SK-N-SH (cell line): ENCODE measurements around the gene UBE3B. TPM values are rescaled to one million over a fixed set of nuclear protein-coding genes. Genes with fewer than 3 reads are reported as not detected.

Experiments
- CTCF ChIA-PET: fragments of 300-600, 350-600 bp; formaldehyde crosslinking; extraction: SDS; loops from one replicate; lab custom pipeline; 2021; lab: Yijun Ruan, JAX
- POLR2A ChIA-PET: fragments of 350-600 bp; sonication (Branson Sonifier 250); formaldehyde crosslinking; extraction: SDS; loops from one replicate; lab custom pipeline; 2020; ENCODE audit warnings: antibody characterized with exemption, inconsistent platforms; lab: Yijun Ruan, JAX
- DNase-seq: peaks from one replicate; pipeline ENCODE4 v3.0.0; 2012
- H2AFZ ChIP-seq: fragments of 200-600 bp; sonication (generic); 2 replicates; pipeline ENCODE4 v1.8.1; 2016; ENCODE audit warnings: antibody characterized with exemption, mild to moderate bottlenecking, low read depth
- H3F3A ChIP-seq: fragments of 200-600 bp; sonication (generic); replicated peaks from 2 replicates; pipeline ENCODE3; 2016; ENCODE audit warnings: antibody characterized with exemption, mild to moderate bottlenecking; ENCODE audit not compliant: insufficient read depth
- H3K27ac ChIP-seq, 2 experiments: fragments of 200-500 bp in 1 of 2; fragments of 200-600 bp in 1 of 2; sonication (Bioruptor generic) in 1 of 2; sonication (generic), shearing (Covaris generic) in 1 of 2; 2 replicates each; pipeline versions ENCODE4 v1.5.1 to v1.6.1; 2014 to 2016; ENCODE audit warnings: low read depth in 2 of 2, inconsistent platforms in 1 of 2, low read length in 1 of 2, mild to moderate bottlenecking in 1 of 2, mixed read lengths in 1 of 2
- H3K27me3 ChIP-seq: fragments of 200-600 bp; sonication (generic), shearing (Covaris generic); 2 replicates; pipeline ENCODE4 v1.6.1; 2016; ENCODE audit warnings: mixed run types; ENCODE audit not compliant: insufficient read depth
- H3K36me3 ChIP-seq, 2 experiments: fragments of 200-500 bp in 1 of 2; fragments of 200-600 bp in 1 of 2; sonication (Bioruptor generic) in 1 of 2; sonication (generic) in 1 of 2; replicated peaks in 1 of 2; 2 replicates each; pipeline versions ENCODE3 to v1.5.1; 2014 to 2016; ENCODE audit warnings: low read length in 1 of 2, mild to moderate bottlenecking in 1 of 2; ENCODE audit not compliant: insufficient read depth in 2 of 2, control insufficient read depth in 1 of 2
- H3K4me1 ChIP-seq, 2 experiments: fragments of 200-500 bp in 1 of 2; fragments of 200-600 bp in 1 of 2; sonication (Bioruptor generic) in 1 of 2; sonication (generic), shearing (Covaris generic) in 1 of 2; 2 replicates each; pipeline versions ENCODE4 v1.5.1 to v1.6.1; 2014 to 2016; ENCODE audit warnings: low read depth in 1 of 2, low read length in 1 of 2, mixed run types in 1 of 2; ENCODE audit not compliant: insufficient read depth in 2 of 2, control insufficient read depth in 1 of 2
- H3K4me2 ChIP-seq: fragments of 200-600 bp; sonication (generic), shearing (Covaris generic); 2 replicates; pipeline ENCODE4 v1.6.1; 2017; ENCODE audit warnings: mixed run types
- H3K4me3 ChIP-seq, 2 experiments: fragments of 200-500 bp in 1 of 2; fragments of 200-600 bp in 1 of 2; sonication (Bioruptor generic) in 1 of 2; sonication (generic), shearing (Covaris generic) in 1 of 2; 2 replicates each; pipeline versions ENCODE4 v1.5.1 to v1.8.1; 2014 to 2016; ENCODE audit warnings: low read depth in 2 of 2, inconsistent platforms in 1 of 2, low read length in 1 of 2, mild to moderate bottlenecking in 1 of 2, mixed read lengths in 1 of 2, moderate library complexity in 1 of 2
- H3K79me2 ChIP-seq: fragments of 200-600 bp; sonication (generic); 2 replicates; pipeline ENCODE4 v1.8.1; 2017; ENCODE audit warnings: mild to moderate bottlenecking; ENCODE audit not compliant: insufficient read depth
- H3K9ac ChIP-seq: fragments of 200-600 bp; sonication (generic); 2 replicates; pipeline ENCODE4 v1.6.1; 2017; ENCODE audit warnings: mixed run types
- H3K9me2 ChIP-seq: fragments of 200-600 bp; sonication (generic); 2 replicates; pipeline ENCODE4 v1.6.1; 2017; ENCODE audit warnings: mixed run types
- H3K9me3 ChIP-seq: fragments of 200-600 bp; sonication (generic); 2 replicates; pipeline ENCODE4 v1.6.1; 2017; ENCODE audit warnings: mixed run types, mild to moderate bottlenecking, moderate library complexity
- H4K20me1 ChIP-seq: fragments of 200-600 bp; sonication (generic); 2 replicates; pipeline ENCODE4 v1.6.1; 2017; ENCODE audit warnings: mild to moderate bottlenecking, mixed run types; ENCODE audit not compliant: insufficient read depth
- ELF1 ChIP-seq: IDR thresholded peaks from 2 replicates; pipeline ENCODE4 v1.4.0; 2012
- EZH2phosphoT487 ChIP-seq: fragments of 200-600 bp; sonication (generic); IDR thresholded peaks from 2 replicates; pipeline ENCODE4 v1.6.1; 2017; ENCODE audit warnings: low read depth, mixed run types, mild to moderate bottlenecking, antibody characterized with exemption, moderate library complexity, borderline replicate concordance
- FOSL2 ChIP-seq: IDR thresholded peaks from 2 replicates; pipeline ENCODE4 v1.4.0; 2012; ENCODE audit warnings: low read depth, mild to moderate bottlenecking, moderate library complexity, borderline replicate concordance
- FOXJ3 ChIP-seq: sonication (generic); formaldehyde crosslinking; IDR thresholded peaks from 2 replicates; pipeline ENCODE4 v1.5.1; 2020; ENCODE audit warnings: mild to moderate bottlenecking, missing genetic modification reagents
- MAX ChIP-seq: IDR thresholded peaks from 2 replicates; pipeline ENCODE4 v1.4.0; 2012; ENCODE audit warnings: low read depth
- PBX3 ChIP-seq: IDR thresholded peaks from 2 replicates; pipeline ENCODE4; 2012
- RAD21 ChIP-seq: IDR thresholded peaks from 2 replicates; pipeline ENCODE4 v1.6.1; 2012; ENCODE audit warnings: mild to moderate bottlenecking, low read length
- REST ChIP-seq: IDR thresholded peaks from 2 replicates; pipeline ENCODE4 v1.6.1; 2012; ENCODE audit warnings: mild to moderate bottlenecking, low read depth, low read length, moderate library complexity
- RXRA ChIP-seq: IDR thresholded peaks from 2 replicates; pipeline ENCODE4 v1.4.0; 2012; ENCODE audit warnings: low read depth, mild to moderate bottlenecking, borderline replicate concordance
- SIN3A ChIP-seq: IDR thresholded peaks from 2 replicates; pipeline ENCODE4 v1.6.1; 2012; ENCODE audit warnings: low read depth, mild to moderate bottlenecking, low read length, moderate library complexity, borderline replicate concordance
- TAF1 ChIP-seq: IDR thresholded peaks from 2 replicates; pipeline ENCODE4 v1.6.1; 2012; ENCODE audit warnings: low read depth, mild to moderate bottlenecking, low read length, moderate library complexity, borderline replicate concordance
- USF1 ChIP-seq: IDR thresholded peaks from 2 replicates; pipeline ENCODE4 v1.4.0; 2012; ENCODE audit warnings: low read depth, borderline replicate concordance
- USF2 ChIP-seq: fragments of 150-350 bp; IDR thresholded peaks from 2 replicates; pipeline ENCODE4 v1.6.1; 2017; ENCODE audit warnings: antibody characterized with exemption, low read length, low read depth, borderline replicate concordance
- ZBTB33 ChIP-seq: IDR thresholded peaks from 2 replicates; pipeline ENCODE4 v1.4.0; 2012; ENCODE audit warnings: low read depth, borderline replicate concordance
- WGBS: methylation state at CpG from one replicate; pipeline ENCODE4 v1.1.6; 2017; ENCODE audit warnings: low lambda C conversion rate; 5-methylcytosine and 5-hydroxymethylcytosine counted together
- polyA plus RNA-seq, 3 experiments: library from polyadenylated mRNA; depleted of rRNA; stranded (reverse); fragments of >200 nt; gene quantifications; 2 replicates each; pipeline ENCODE4 v1.2.3, GENCODE V29; 2012

The UBE3B gene
- polyA plus RNA-seq, 1 of the 3 experiments (the other 2 are of a cell fraction): 28.6 TPM

- Histone ChIP-seq H2AFZ (no peak overlapping the region), H3K4me2 (no peak overlapping the region), H3K27ac (no peak overlapping the region), H3K9ac (no peak overlapping the region), H3K79me2 (no peaks in the 10 kb centered on the region), H3K36me3 (peaks cover 16 to 77% of the 10 kb centered on the region in 2 experiments), H4K20me1 (no peaks in the 10 kb centered on the region), H3K4me3 (no peak overlapping the region), H3K9me3 (no peaks in the 10 kb centered on the region), H3F3A (peaks cover 7% of the 10 kb centered on the region), H3K27me3 (no peaks in the 10 kb centered on the region), H3K9me2 (no peaks in the 10 kb centered on the region)
- POLR2A ChIA-PET: no interaction called here
- DNase-seq: no peak
- 94% methylated on average over 4 of the region's 4 CpGs for WGBS
- CTCF ChIA-PET: no interaction called here
- TF ChIP-seq MAX (no peak), ELF1 (no peak), RAD21 (no peak), TAF1 (no peak), EZH2phosphoT487 (no peak), USF2 (no peak), SIN3A (no peak), FOXJ3 (CRISPR knock-in tag) (no peak), FOSL2 (no peak), RXRA (no peak), ZBTB33 (no peak), USF1 (no peak)
- TF ChIP-seq, all 33 proteins: peak for 0
- H3K4me1 ChIP-seq: peaks cover 1 to 4% of the 10 kb centered on the region in 2 experiments; a peak in 3 of 4 replicates
Measured at GRCh38 chr12:109513977-109514376, 36.5 kb downstream of the UBE3B start.

GRCh38 chr12:109517619-109518018 lies 40.2 kb downstream of the UBE3B start:
- 58% methylated on average over 4 of the region's 6 CpGs for WGBS
- DNase-seq: no peak
- H2AFZ ChIP-seq: no peak overlapping the region
- no peaks in the 10 kb centered on the region for H3K27me3 ChIP-seq
- H3K27ac ChIP-seq: no peak overlapping the region
- H3K79me2 ChIP-seq: no peaks in the 10 kb centered on the region
- ChIA-PET POLR2A (interaction anchor here (0.5 kb wide), 1 partner anchor 39 kb away, joined by 4 read pairs; no protein-coding TSS in a partner anchor), CTCF (interaction anchor here (0.7 to 10.5 kb wide), 17 partner anchors 12 to 328 kb away, joined by 3 to 173 read pairs (median 6); partner anchors contain the start of gene FAM222A)
- no peaks in the 10 kb centered on the region for H4K20me1 ChIP-seq
- peaks cover 7% of the 10 kb centered on the region for H3F3A ChIP-seq
- H3K9me3 ChIP-seq: no peaks in the 10 kb centered on the region
- no peak overlapping the region for H3K4me2 ChIP-seq
- H3K4me1 ChIP-seq: peaks cover 14 to 37% of the 10 kb centered on the region in 2 experiments; a peak in 3 of 4 replicates
- H3K9me2 ChIP-seq: no peaks in the 10 kb centered on the region
- H3K9ac ChIP-seq: no peak overlapping the region
- H3K4me3 ChIP-seq: no peak overlapping the region
- H3K36me3 ChIP-seq: peaks cover 6 to 78% of the 10 kb centered on the region in 2 experiments
- TF ChIP-seq PBX3: no peak
- TF ChIP-seq ZBTB33: no peak
- TF ChIP-seq REST: no peak
